ENCODE measurements around the gene TIMELESS. TPM values are rescaled to one million over a fixed set of nuclear protein-coding genes. Genes with fewer than 3 reads are reported as not detected.
A peak's percentile ranks its signal among the peaks of the same experiment; 100 is the strongest.

TIMELESS gene
- total and polyA plus RNA-seq, 4 donors = 5.1 to 17.6 (median 10.3) TPM

- H3K27ac ChIP-seq (ENCODE audit: low read depth in 1 of 2, low read length in 2 of 2) = no peak overlapping the region
- no peaks in the 10 kb centered on the region for H3K9me3 ChIP-seq (ENCODE audit: control insufficient read depth in 4 of 4, low read length in 3 of 4)
- 67% methylated on average over 6 of the region's 6 CpGs for WGBS
- no peaks in the 10 kb centered on the region for H3K27me3 ChIP-seq (ENCODE audit: control insufficient read depth in 4 of 4, insufficient read depth in 4 of 4, low read length in 3 of 4)
- H3K9ac ChIP-seq (ENCODE audit: low read depth in 1 of 2, low read length in 2 of 2) = no peak overlapping the region
- no peak overlapping the region for H3K4me3 ChIP-seq (ENCODE audit: low read depth in 1 of 3, low read length in 3 of 3)
- peaks cover 2 to 18% (median 8%) of the 10 kb centered on the region in 4 donors for H3K4me1 ChIP-seq (ENCODE audit: control insufficient read depth in 4 of 4, insufficient read depth in 4 of 4, low read length in 3 of 4)
- TF ChIP-seq, protein P1, sequence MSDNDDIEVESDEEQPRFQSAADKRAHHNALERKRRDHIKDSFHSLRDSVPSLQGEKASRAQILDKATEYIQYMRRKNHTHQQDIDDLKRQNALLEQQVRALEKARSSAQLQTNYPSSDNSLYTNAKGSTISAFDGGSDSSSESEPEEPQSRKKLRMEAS (IDR thresholded peaks at IDR 0.05) = no peak
- TF ChIP-seq RXRA (IDR thresholded peaks at IDR 0.05) (peak; percentile 57 to 58), GABPA (IDR thresholded peaks at IDR 0.05 in 1 of 2, conservative IDR thresholded peaks at IDR 0.05 in 1 of 2) (no peak), NR2F2 (IDR thresholded peaks at IDR 0.05) (no peak), HNF4A (conservative IDR thresholded peaks at IDR 0.05) (peak; percentile 9 to 36), RAD21 (IDR thresholded peaks at IDR 0.05) (peak in 1 of 2 donors; percentile 19), SP1 (IDR thresholded peaks at IDR 0.05) (peak; percentile 17)
- TF ChIP-seq, protein P2, sequence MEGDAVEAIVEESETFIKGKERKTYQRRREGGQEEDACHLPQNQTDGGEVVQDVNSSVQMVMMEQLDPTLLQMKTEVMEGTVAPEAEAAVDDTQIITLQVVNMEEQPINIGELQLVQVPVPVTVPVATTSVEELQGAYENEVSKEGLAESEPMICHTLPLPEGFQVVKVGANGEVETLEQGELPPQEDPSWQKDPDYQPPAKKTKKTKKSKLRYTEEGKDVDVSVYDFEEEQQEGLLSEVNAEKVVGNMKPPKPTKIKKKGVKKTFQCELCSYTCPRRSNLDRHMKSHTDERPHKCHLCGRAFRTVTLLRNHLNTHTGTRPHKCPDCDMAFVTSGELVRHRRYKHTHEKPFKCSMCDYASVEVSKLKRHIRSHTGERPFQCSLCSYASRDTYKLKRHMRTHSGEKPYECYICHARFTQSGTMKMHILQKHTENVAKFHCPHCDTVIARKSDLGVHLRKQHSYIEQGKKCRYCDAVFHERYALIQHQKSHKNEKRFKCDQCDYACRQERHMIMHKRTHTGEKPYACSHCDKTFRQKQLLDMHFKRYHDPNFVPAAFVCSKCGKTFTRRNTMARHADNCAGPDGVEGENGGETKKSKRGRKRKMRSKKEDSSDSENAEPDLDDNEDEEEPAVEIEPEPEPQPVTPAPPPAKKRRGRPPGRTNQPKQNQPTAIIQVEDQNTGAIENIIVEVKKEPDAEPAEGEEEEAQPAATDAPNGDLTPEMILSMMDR (IDR thresholded peaks at IDR 0.05; ENCODE audit: low read depth, low read length, missing input control) = no peak
- no peak for DNase-seq (ENCODE audit: low spot score)
- H3K36me3 ChIP-seq (ENCODE audit: control insufficient read depth in 4 of 4, insufficient read depth in 3 of 4, low read depth in 1 of 4, low read length in 3 of 4) = no peaks in the 10 kb centered on the region
Measured at GRCh38 chr12:56411781-56412639, 37.2 kb downstream of the TIMELESS start.

DNA sequence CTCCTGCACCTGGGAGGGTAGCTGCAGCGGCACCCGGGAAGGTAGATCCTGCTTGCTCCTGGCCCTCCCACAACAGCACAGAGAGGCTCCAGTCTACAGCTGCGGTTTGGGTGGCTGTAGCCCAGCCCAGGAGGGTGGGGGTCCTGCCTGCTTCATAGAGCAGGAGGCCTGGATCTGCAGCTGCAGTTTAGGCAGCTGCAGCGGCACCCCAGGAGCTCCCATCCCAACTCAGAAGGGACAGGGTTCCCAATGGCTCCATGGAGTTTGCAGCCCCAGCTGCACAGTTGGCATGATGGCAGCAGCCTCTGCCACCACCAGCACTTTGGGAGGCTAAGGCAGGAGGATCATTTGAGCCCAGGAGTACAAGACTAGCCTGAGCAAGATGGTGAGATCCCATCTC, 38.5 kb downstream of the TIMELESS start:
- H3K9me3 ChIP-seq (ENCODE audit: control insufficient read depth in 4 of 4, low read length in 3 of 4) = no peaks in the 10 kb centered on the region
- H3K36me3 ChIP-seq (ENCODE audit: control insufficient read depth in 4 of 4, insufficient read depth in 3 of 4, low read depth in 1 of 4, low read length in 3 of 4) = no peaks in the 10 kb centered on the region
- no peaks in the 10 kb centered on the region for H3K27me3 ChIP-seq (ENCODE audit: control insufficient read depth in 4 of 4, insufficient read depth in 4 of 4, low read length in 3 of 4)
- H3K4me1 ChIP-seq (ENCODE audit: control insufficient read depth in 4 of 4, insufficient read depth in 4 of 4, low read length in 3 of 4) = peaks cover 2 to 18% (median 6%) of the 10 kb centered on the region in 4 donors
- no peak for TF ChIP-seq NR2F2 (IDR thresholded peaks at IDR 0.05)
- TF ChIP-seq, protein P3, sequence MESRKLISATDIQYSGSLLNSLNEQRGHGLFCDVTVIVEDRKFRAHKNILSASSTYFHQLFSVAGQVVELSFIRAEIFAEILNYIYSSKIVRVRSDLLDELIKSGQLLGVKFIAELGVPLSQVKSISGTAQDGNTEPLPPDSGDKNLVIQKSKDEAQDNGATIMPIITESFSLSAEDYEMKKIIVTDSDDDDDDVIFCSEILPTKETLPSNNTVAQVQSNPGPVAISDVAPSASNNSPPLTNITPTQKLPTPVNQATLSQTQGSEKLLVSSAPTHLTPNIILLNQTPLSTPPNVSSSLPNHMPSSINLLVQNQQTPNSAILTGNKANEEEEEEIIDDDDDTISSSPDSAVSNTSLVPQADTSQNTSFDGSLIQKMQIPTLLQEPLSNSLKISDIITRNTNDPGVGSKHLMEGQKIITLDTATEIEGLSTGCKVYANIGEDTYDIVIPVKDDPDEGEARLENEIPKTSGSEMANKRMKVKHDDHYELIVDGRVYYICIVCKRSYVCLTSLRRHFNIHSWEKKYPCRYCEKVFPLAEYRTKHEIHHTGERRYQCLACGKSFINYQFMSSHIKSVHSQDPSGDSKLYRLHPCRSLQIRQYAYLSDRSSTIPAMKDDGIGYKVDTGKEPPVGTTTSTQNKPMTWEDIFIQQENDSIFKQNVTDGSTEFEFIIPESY (IDR thresholded peaks at IDR 0.05) = no peak
- no peak for TF ChIP-seq YY1 (IDR thresholded peaks at IDR 0.05)
- TF ChIP-seq TAF1 (conservative IDR thresholded peaks at IDR 0.05) = no peak
- TF ChIP-seq GABPA (IDR thresholded peaks at IDR 0.05 in 1 of 2, conservative IDR thresholded peaks at IDR 0.05 in 1 of 2) = no peak
- no peak for TF ChIP-seq RAD21 (IDR thresholded peaks at IDR 0.05)
- TF ChIP-seq, protein P1 (IDR thresholded peaks at IDR 0.05) = no peak
- no peak for TF ChIP-seq REST (IDR thresholded peaks at IDR 0.05)
- no peak for TF ChIP-seq FOXA1 (IDR thresholded peaks at IDR 0.05)
- TF ChIP-seq SP1 (IDR thresholded peaks at IDR 0.05) = no peak
- TF ChIP-seq HNF4G (IDR thresholded peaks at IDR 0.05) = no peak
- TF ChIP-seq, protein P2 (IDR thresholded peaks at IDR 0.05; ENCODE audit: low read depth, low read length, missing input control) = no peak
- TF ChIP-seq JUND (IDR thresholded peaks at IDR 0.05) = no peak
- no peak overlapping the region for H3K4me3 ChIP-seq (ENCODE audit: low read depth in 1 of 3, low read length in 3 of 3)
- 96% methylated on average over 4 of the region's 4 CpGs for WGBS
- no peak overlapping the region for H3K9ac ChIP-seq (ENCODE audit: low read depth in 1 of 2, low read length in 2 of 2)
- DNase-seq (ENCODE audit: low spot score) = no peak
- H3K27ac ChIP-seq (ENCODE audit: low read depth in 1 of 2, low read length in 2 of 2) = no peak overlapping the region

Data from liver (tissue), 9 donors.